HL-60 (cell line): ENCODE measurements around the gene MCM3AP.
A peak's percentile ranks its signal among the peaks of the same experiment; 100 is the strongest.

Experiments used
- DNase-seq, 2 experiments: peaks; one replicate each; pipeline ENCODE4 v3.0.0-alpha.2; 2010 to 2020; ENCODE audit warnings: low read depth in 1 of 2, low spot score in 1 of 2
- H3K27ac ChIP-seq: fragments of 250-450 bp; sonication (Bioruptor Pico); replicated peaks from 2 replicates; pipeline ENCODE4 v1.5.1; 2020; ENCODE audit warnings: mild to moderate bottlenecking, moderate library complexity
- H3K27me3 ChIP-seq: fragments of 250-450 bp; sonication (Bioruptor Pico); 2 replicates; pipeline ENCODE4 v1.5.1; 2021; ENCODE audit warnings: mild to moderate bottlenecking, moderate library complexity; ENCODE audit not compliant: insufficient read depth, poor library complexity, severe bottlenecking
- H3K4me3 ChIP-seq: replicated peaks from 2 replicates; pipeline ENCODE4 v1.5.1; 2011; ENCODE audit warnings: mild to moderate bottlenecking, control low read depth, low read length; ENCODE audit not compliant: insufficient read depth
- GABPA ChIP-seq: IDR thresholded peaks from 2 replicates; pipeline ENCODE4 v1.6.1; 2012; ENCODE audit warnings: low read depth
- POLR2AphosphoS5 ChIP-seq: IDR thresholded peaks from 2 replicates; pipeline ENCODE4 v1.6.1; 2012; ENCODE audit warnings: low read depth
- SPI1 ChIP-seq: IDR thresholded peaks from 2 replicates; pipeline ENCODE4 v1.6.1; 2012; ENCODE audit warnings: low read depth, mild to moderate bottlenecking, borderline replicate concordance
- TF ChIP-seq, protein P1 (sequence below): IDR thresholded peaks from 2 replicates; pipeline ENCODE4 v1.6.1; 2012; ENCODE audit warnings: low read depth; ENCODE audit not compliant: insufficient replicate concordance
- TF ChIP-seq, protein P2 (sequence below): IDR thresholded peaks from one replicate; pipeline ENCODE4 v1.5.1; 2011; ENCODE audit warnings: low read length, control low read depth, inconsistent platforms; ENCODE audit not compliant: insufficient read depth

Gene MCM3AP

DNA sequence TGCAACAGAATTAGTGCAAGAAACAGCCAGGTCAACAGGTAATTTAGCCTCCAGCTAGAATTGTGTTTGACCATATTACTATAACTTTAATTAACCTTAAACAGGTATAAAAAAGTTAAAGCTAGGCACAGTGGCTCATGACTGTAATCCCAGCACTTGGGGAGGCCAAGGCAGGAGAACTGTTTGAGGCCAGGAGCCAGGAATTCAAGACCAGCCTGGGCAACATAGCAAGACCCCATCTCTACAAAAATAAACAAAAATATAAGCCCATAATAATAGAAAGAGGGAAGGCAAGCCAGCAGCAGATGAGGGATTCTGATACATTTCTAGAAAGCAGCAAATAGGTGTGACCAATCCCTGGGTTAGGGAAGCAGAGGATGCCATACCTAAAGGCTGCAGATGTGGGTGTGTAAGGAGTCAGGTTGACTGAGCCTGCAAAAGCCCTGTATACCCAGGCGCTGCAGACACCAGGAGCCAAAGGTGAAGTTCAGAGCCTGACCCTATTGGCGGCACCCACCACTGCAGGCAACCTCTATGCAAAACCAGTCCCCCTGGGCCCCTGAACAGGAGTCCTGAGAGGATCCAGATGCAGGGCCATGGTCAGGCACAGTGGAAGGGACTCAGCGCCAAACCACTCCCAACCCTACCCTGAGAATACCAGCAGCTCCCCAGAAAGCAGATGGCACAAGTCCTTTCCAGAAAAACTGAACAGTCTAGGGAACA, 37.6 kb downstream of the MCM3AP start:
- H3K27ac ChIP-seq = no peak overlapping the region
- H3K4me3 ChIP-seq = no peak overlapping the region
- H3K27me3 ChIP-seq = no peaks in the 10 kb centered on the region
- no peak for DNase-seq
- no peak for TF ChIP-seq POLR2AphosphoS5
- no peak for TF ChIP-seq GABPA
- TF ChIP-seq SPI1 = no peak
- TF ChIP-seq, protein P1, sequence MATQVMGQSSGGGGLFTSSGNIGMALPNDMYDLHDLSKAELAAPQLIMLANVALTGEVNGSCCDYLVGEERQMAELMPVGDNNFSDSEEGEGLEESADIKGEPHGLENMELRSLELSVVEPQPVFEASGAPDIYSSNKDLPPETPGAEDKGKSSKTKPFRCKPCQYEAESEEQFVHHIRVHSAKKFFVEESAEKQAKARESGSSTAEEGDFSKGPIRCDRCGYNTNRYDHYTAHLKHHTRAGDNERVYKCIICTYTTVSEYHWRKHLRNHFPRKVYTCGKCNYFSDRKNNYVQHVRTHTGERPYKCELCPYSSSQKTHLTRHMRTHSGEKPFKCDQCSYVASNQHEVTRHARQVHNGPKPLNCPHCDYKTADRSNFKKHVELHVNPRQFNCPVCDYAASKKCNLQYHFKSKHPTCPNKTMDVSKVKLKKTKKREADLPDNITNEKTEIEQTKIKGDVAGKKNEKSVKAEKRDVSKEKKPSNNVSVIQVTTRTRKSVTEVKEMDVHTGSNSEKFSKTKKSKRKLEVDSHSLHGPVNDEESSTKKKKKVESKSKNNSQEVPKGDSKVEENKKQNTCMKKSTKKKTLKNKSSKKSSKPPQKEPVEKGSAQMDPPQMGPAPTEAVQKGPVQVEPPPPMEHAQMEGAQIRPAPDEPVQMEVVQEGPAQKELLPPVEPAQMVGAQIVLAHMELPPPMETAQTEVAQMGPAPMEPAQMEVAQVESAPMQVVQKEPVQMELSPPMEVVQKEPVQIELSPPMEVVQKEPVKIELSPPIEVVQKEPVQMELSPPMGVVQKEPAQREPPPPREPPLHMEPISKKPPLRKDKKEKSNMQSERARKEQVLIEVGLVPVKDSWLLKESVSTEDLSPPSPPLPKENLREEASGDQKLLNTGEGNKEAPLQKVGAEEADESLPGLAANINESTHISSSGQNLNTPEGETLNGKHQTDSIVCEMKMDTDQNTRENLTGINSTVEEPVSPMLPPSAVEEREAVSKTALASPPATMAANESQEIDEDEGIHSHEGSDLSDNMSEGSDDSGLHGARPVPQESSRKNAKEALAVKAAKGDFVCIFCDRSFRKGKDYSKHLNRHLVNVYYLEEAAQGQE = no peak
- TF ChIP-seq, protein P2, sequence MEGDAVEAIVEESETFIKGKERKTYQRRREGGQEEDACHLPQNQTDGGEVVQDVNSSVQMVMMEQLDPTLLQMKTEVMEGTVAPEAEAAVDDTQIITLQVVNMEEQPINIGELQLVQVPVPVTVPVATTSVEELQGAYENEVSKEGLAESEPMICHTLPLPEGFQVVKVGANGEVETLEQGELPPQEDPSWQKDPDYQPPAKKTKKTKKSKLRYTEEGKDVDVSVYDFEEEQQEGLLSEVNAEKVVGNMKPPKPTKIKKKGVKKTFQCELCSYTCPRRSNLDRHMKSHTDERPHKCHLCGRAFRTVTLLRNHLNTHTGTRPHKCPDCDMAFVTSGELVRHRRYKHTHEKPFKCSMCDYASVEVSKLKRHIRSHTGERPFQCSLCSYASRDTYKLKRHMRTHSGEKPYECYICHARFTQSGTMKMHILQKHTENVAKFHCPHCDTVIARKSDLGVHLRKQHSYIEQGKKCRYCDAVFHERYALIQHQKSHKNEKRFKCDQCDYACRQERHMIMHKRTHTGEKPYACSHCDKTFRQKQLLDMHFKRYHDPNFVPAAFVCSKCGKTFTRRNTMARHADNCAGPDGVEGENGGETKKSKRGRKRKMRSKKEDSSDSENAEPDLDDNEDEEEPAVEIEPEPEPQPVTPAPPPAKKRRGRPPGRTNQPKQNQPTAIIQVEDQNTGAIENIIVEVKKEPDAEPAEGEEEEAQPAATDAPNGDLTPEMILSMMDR = no peak

DNA sequence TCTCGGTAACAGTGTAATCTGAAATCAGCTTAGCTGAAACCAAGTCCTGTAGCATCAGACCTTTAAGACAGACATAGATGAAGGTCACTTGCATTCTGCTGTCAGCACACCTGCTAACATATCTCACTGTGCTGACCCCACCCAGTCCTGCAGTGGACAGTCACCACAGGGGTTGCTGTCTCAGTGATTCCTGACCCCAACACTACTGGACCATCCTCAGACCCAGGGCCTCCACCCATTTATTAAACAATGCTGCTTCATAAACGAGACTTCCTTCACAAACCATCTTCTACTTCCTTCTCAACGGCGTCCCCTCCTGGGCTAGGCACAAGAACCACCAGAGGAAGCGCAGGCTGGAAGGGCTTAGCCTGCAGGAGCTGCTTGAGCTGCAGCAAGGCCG, 39.1 kb downstream of the MCM3AP start:
- Histone ChIP-seq H3K4me3 (no peak overlapping the region), H3K27ac (no peak overlapping the region), H3K27me3 (no peaks in the 10 kb centered on the region)
- no peak for DNase-seq
- TF ChIP-seq, protein P2 = no peak
- TF ChIP-seq GABPA (no peak), POLR2AphosphoS5 (0 out of 2 replicates have a peak, but pooled peaks have one; percentile 17), SPI1 (no peak)

DNA sequence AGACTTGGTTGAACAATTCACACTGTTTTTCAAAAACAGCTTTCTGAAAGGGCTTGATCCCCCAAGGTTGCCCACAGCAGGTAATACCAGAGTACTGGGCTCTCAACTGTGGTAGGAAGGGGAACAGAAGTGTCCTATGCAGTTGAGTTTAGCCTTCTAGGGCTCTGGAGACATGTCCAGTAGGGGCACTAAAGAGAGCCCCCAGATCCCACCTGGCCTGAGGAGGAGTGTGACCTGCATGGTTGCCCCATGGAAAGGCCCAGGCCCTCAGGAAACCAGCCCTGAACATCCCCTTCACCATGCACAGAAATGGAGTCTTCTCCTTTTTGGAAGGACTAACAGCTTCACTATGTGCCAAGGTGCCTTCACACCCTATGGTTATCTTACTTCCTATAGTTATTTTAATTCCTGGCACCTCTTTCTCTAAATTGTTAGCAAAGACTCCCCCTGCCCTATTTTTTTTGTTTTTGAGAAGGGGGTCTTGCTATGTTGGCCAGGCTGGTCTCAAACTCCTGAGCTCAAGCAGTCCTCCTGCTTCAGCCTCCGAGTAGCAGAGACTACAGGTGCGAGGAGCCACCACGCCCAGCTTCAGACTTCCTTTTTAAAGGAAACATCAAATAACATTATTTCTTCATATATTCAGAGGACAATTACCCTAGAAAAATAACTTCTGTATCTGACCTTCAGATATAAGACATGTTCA, 40.0 kb downstream of the MCM3AP start:
- Histone ChIP-seq H3K27ac (no peak overlapping the region), H3K27me3 (no peaks in the 10 kb centered on the region), H3K4me3 (no peak overlapping the region)
- TF ChIP-seq, protein P2 = no peak
- TF ChIP-seq GABPA (no peak), POLR2AphosphoS5 (no peak), SPI1 (no peak)
- TF ChIP-seq, protein P1 = no peak
- DNase-seq = no peak
